SH-SY5Y (cell line): Measurements from ENCODE around the gene RHOG.

Source experiments
- GATA2 ChIP-seq: IDR thresholded peaks from 2 replicates; pipeline ENCODE4 v1.6.1; 2011; ENCODE audit warnings: mild to moderate bottlenecking, low read depth, low read length
- GATA3 ChIP-seq: IDR thresholded peaks from 2 replicates; pipeline ENCODE4 v1.6.1; 2011; ENCODE audit warnings: low read depth, mild to moderate bottlenecking, low read length, moderate library complexity

DNA sequence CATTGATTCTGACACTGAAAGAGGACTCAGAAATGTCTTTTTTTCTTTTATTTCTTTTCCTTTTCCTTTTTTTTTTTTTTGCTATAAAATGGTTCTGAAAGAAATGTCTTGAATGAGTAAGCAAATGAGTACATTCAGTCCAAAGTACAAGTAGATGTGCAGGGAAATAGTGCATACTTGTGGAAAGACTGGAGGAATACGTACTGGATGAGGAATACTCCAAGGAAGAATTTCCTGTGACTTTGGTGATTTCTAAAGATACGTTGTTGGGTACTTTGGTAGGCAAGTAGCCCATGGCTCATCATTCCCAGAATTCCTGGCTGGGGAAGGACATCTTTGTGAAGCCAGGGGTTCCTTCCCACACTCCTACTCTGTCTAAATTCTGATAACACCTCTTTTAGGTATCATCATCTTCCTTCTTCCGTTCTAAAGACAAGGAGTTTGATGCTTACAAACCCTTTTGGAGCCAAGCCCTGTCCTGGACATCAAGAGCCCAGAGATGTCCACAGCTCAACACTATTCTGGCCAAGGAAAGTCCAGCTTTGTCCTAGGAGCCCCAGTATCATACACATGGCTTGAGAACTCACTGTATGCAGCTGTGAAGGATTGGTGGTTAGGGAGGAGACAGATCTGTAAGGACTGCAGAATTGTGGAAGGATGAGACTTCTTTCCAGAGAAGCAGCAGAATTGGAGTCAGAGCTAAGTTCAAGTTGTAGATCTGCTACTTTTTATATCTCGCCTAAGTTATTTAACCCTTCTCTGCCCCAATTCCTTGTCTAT is 38.6 kb downstream of the RHOG start:
- TF ChIP-seq GATA2 (no peak), GATA3 (no peak)
